ENCODE results near the gene HNRNPA1.
"Not testable (repeated sequence)": the region's sequence is repeated elsewhere in the genome, so short reads cannot be mapped to it uniquely, and the experiment has no call there.

Gene HNRNPA1

DNA sequence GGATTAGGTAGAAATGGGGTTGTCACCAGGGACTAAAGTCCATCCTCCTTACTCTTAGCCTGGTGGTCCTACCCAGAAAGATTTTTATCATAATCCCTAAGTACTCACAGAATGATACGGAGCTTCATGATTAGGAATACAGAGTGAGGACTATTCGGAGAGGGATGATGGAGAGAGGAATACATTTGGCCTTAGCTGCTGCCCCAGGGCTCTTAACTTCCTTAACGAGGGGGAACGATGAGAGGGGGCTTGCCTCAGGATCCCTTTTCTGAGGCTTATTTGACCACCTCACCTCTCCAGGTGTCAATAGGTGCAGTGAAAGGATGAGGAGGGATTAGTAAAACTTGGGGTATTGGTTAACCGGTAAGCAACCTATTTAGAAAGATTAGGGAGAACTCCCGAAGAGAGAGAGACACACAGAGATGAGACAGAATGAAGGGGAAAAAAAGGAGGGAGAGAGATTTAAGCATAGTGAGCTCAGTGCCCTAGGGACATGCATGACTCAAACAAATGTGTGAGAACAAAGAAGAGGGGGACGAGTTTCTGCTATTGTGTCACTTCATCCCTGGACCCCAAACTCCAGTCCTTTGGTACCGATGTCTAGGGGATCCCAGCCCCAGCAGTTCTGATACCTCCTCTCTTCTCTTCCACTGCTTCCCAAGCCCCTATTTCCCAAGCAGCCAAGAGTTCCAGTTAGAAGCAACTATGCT is 19.1 kb downstream of the HNRNPA1 start:
- DNase-seq: no peak

DNA sequence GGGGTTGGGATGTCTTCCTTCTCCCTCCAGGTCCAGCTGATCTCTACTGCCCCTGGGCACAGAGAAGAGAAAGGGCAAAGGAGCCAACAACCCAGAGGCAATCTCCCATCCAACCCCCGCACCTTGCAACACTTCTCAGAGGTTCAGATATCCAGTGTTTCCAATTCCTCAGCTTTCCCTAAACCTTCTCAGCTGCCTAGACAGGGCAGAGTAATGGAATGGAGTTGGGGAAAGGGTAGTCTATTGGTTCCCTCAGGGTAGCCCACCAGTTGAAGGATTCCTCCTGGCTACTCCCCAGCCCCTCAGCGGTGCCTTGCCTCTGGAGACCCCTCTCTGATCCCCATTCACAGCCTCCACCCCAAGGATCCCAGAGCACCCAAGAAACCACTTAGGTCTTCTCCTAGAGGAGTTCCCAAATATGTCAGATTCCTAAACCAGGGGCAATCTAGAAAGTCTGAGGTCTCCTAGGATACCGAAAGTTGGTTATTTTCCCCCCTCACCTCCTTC is 19.8 kb downstream of the HNRNPA1 start:
- DNase-seq: no peak

GRCh38 chr12:54300732-54301427 is 20.4 kb downstream of the HNRNPA1 start, which contains the start of gene NFE2:
TSS of gene NFE2 (minus strand) at chr12:54301015. CDS start at chr12:54295248, 5,767 bp downstream.
- DNase-seq: no peak

GRCh38 chr12:54301428-54302048 is 21.0 kb downstream of the HNRNPA1 start:
- DNase-seq: no peak

GRCh38 chr12:54303640-54304039 is 23.1 kb downstream of the HNRNPA1 start:
- DNase-seq: no peak

DNA sequence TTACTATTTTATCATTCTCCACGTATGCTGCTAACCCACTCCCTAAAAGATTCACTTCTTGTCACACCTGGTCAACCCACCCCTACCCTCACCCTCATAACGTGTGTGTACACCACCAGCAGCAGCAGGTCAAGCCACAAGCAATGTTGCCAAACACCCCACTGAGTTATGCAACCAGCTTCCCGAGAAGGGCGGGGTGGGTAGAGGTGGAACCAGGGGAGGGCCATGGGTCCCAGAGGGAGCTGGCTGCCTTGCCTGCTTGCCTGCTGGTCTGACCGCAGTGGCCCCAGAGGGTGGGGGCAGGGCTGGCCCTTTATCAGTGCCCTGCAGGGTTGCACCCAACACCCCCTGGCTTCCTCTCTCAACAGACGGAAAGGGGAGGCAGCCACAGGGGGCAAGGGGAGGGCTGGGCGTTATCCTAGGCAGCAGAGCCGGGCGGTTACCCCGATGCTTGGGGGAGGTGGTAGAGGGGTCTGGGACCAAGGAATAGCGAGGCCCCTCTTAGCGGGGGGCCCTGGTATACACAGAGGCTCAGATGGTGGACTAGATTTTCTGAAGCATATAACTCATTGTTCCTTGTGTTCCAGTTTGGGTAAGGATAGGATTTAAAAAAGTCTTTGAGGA is 23.8 kb downstream of the HNRNPA1 start:
- DNase-seq: no peak

DNA sequence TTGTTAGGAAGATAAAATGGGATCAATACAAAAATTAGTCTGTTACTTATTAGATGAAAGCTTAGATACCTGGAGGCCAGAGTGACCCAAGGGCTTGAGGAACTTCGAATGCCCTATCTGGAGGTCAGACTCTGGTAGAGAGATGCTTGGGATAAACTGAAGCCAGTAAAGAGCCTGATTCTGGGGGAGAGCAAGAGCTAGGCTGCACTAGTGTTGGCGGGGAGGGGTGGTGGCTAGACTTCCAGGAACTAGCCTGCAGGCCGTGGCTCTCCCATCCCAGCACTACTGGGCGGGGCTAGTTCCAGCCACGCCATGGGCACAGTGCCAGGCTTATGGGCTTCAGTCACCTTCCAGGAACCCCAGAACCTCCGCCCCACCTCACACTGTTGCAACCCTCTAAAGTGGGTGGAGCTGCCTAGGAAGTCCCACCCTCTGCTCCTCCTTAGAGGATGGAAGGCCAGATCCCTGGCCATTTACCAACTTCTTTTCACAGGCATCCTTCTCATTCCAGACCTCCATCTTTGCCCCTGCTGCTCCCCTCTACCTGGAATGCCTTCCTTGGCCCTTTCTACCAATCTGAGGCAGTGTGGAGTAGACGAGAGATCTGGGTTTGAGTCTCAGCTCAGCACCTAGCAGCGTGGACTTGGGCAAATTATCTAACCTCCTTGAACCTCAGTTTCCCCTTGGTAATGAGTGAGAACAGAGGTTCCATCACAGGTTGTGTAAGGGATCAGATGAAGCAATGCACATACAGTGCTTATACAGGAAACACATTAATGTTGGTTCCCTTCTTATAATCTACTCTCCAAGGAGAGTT is 26.6 kb downstream of the HNRNPA1 start:
- DNase-seq: no peak

DNA sequence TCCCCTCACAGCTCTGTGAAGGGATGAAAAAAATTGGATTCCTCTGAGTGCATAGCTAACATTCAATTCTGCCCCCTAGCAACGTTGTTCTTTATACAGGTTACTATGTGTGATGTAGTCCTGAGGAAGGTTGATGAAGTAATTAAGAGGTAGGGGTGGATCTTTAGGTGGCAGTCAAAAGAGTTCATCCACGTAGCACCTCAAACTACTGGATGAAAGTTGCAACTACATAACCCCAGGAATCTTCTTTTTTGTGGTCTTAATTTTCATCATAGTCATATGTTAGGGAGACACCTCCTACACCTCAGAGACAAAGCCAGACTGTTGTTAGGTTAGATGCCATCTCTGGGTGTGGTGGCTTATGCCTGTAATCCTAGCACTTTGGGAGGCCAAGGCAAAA is 30.5 kb downstream of the HNRNPA1 start:
- DNase-seq: no peak

GRCh38 chr12:54312309-54312708 is 31.8 kb downstream of the HNRNPA1 start:
- DNase-seq: not testable (repeated sequence)

- DNase-seq: no peak
Observed at GRCh38 chr12:54321363-54321762, 40.8 kb downstream of the HNRNPA1 start.

DNA sequence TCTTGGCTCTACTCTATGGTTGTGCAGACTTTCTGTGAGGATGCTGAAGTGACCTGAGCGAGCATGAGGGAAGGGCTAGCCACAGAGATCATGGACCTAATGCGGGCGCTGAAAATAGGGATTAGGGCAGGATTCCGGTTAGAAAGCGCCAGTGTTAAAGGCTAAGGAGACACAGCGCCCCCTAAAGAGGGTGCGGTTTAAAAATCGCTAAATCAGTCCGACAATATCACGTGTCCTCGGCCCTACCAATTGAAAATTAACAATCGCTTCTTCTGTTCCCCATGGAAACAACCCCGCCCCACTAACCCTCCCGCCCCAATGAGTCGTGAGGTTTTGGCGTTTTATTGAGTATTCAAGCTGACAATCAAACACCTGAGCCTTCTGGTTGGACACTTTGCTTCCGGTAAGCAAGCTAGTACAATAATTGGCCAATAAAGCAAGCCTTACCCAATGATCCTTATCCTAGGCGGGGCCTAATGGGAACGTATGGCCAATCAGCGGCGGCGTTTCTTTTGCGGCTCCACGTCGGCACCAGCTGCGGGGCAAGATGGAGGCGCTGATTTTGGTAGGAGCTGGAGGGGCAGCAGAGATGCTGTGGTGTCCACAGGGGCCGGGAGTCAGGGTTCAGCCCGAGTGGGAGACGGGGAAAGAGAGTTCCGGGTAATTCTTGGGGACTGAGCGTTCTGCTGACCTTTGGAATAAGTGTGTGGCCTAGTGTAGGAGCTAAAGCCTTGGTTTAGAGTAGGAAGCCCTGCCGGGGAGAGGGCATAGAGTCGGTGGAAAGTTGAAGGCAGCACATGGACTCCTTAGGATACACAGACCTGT is 44.3 kb downstream of the HNRNPA1 start, which contains the start of gene COPZ1:
TSS of gene COPZ1 (plus strand) at position 515 of the 825 bp plus-strand sequence. CDS start at position 548, 33 bp downstream.
- DNase-seq: peak; percentile 98

- not testable (repeated sequence) for DNase-seq
Observed at GRCh38 chr12:54325442-54326109, 45.0 kb downstream of the HNRNPA1 start.

GRCh38 chr12:54328595-54329337 is 48.2 kb downstream of the HNRNPA1 start:
- no peak for DNase-seq

- DNase-seq: no peak
Observed at GRCh38 chr12:54329759-54330158, 49.2 kb downstream of the HNRNPA1 start.

GRCh38 chr12:54330442-54330841 is 49.9 kb downstream of the HNRNPA1 start:
- no peak for DNase-seq

DNA sequence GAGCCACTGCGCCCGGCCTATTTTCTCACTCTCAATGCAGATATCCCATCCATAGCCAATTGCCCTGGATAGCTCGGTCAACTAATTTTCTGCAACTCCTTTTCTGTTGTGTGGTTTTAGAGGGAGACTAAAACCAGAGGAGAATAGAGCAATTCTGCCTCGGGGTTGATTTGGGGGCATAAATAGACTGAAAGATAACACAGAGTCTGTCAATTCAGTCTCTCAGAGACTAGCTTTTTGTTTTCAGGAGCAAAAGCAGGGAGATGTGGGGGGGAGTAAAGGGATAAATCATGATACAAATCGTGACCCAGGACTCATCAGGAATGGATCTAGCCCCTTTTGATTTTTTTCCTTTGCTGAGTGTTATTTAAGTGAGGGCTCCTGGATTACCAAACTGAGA is 50.9 kb downstream of the HNRNPA1 start:
- DNase-seq: no peak

DNA sequence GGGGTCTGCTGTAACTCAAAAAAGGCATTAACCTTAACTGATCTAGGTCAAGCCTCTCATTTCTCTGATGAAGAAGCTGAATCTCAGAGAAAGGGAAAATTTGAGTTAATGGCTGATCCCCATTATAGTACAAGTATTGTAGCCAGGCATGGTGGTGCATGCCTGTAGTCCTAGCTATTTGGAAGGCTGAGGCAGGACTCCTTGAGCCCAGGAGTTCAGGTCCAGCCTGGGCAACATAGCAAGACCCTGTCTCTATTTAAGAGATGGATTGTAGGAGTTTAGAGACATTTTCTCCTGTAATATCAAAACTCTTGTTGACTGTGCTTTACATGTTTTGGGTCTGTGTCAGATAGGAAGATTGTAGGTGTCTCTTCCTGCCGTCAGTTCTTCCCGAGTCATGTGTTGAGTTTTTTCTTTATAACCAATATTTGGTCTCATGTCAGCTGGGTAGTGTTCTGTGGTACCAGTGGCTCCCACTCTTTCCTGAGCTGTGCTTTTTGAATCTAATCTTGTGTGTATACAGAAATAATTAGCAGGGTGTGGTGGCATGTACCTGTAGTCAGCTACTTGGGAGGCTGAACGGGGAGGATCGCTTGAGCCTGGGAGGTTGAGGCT is 53.0 kb downstream of the HNRNPA1 start:
- no peak for DNase-seq

All from NCI-H526 treated with DMSO at 0.1 percent for 48 hours (cell line).